HepG2 (cell line): ENCODE results near the gene DHRS4L2. TPM values are rescaled to one million over a fixed set of nuclear protein-coding genes. Genes with fewer than 3 reads are reported as not detected.
A peak's percentile ranks its signal among the peaks of the same experiment; 100 is the strongest.

ENCODE experiments used
- AGO1 ChIP-seq: fragments of 200-400 bp; formaldehyde crosslinking; IDR thresholded peaks from 2 replicates; pipeline ENCODE4 v1.6.1; 2017; ENCODE audit warnings: mild to moderate bottlenecking, low read depth, low read length, moderate library complexity; ENCODE audit not compliant: poor library complexity, severe bottlenecking
- ATF7 ChIP-seq, 2 experiments: fragments of 450-650 bp in 1 of 2; sonication (generic) in 1 of 2; formaldehyde crosslinking in 1 of 2; IDR thresholded peaks; 2 replicates each; pipeline versions ENCODE4 v1.4.0 to v1.6.1; 2016 to 2020; ENCODE audit warnings: antibody characterized with exemption in 1 of 2, mild to moderate bottlenecking in 1 of 2, missing genetic modification reagents in 1 of 2
- ELF3 ChIP-seq: IDR thresholded peaks from 2 replicates; pipeline ENCODE4 v1.6.1; 2016; ENCODE audit warnings: missing genetic modification reagents, missing compliant biosample characterization
- FOXK2 ChIP-seq: fragments of 450-650 bp; IDR thresholded peaks from 2 replicates; pipeline ENCODE4 v1.6.1; 2016
- HNRNPUL1 ChIP-seq: fragments of 200-400 bp; formaldehyde crosslinking; IDR thresholded peaks from 2 replicates; pipeline ENCODE4 v1.6.1; 2017; ENCODE audit warnings: low read depth, mild to moderate bottlenecking, low read length, moderate library complexity
- KAT7 ChIP-seq: IDR thresholded peaks from 2 replicates; pipeline ENCODE4 v1.6.1; 2018; ENCODE audit warnings: borderline replicate concordance, missing compliant biosample characterization
- PRPF4 ChIP-seq: fragments of 200-400 bp; formaldehyde crosslinking; IDR thresholded peaks from 2 replicates; pipeline ENCODE4 v1.6.1; 2016; ENCODE audit warnings: low read length, low read depth; ENCODE audit not compliant: poor library complexity, severe bottlenecking
- RCOR2 ChIP-seq: IDR thresholded peaks from 2 replicates; pipeline ENCODE4 v1.6.1; 2016; ENCODE audit warnings: missing biosample characterization, missing genetic modification reagents
- SIX1 ChIP-seq: sonication (generic); formaldehyde crosslinking; IDR thresholded peaks from 2 replicates; pipeline ENCODE4 v1.4.0; 2020; ENCODE audit warnings: missing genetic modification reagents, borderline replicate concordance
- SMYD3 ChIP-seq: sonication (generic); formaldehyde crosslinking; IDR thresholded peaks from 2 replicates; pipeline ENCODE4 v1.8.1; 2023; ENCODE audit warnings: mild to moderate bottlenecking, missing genetic modification reagents
- SP1 ChIP-seq, 2 experiments: fragments of 450-650 bp in 1 of 2; sonication (generic) in 1 of 2; formaldehyde crosslinking in 1 of 2; IDR thresholded peaks; 2 replicates each; pipeline versions ENCODE4 v1.4.0 to v1.6.1; 2016 to 2020; ENCODE audit warnings: missing genetic modification reagents in 1 of 2
- SRF ChIP-seq: IDR thresholded peaks from 2 replicates; pipeline ENCODE4 v1.6.1; 2011; ENCODE audit warnings: mild to moderate bottlenecking, low read depth, low read length, moderate library complexity
- TCF7 ChIP-seq: sonication (generic); IDR thresholded peaks from 2 replicates; pipeline ENCODE4 v1.6.1; 2016; ENCODE audit warnings: antibody characterized with exemption, low read depth
- TOPORS ChIP-seq: sonication (generic); formaldehyde crosslinking; IDR thresholded peaks from 2 replicates; pipeline ENCODE4 v1.8.0; 2023; ENCODE audit warnings: mild to moderate bottlenecking, missing genetic modification reagents
- ZNF136 ChIP-seq: sonication (generic); formaldehyde crosslinking; IDR thresholded peaks from 2 replicates; pipeline ENCODE4 v1.8.1; 2022; ENCODE audit warnings: low read depth, mild to moderate bottlenecking, moderate library complexity, missing genetic modification reagents
- ZNF292 ChIP-seq: sonication (generic); formaldehyde crosslinking; IDR thresholded peaks from 2 replicates; pipeline ENCODE4 v1.8.1; 2022; ENCODE audit warnings: mild to moderate bottlenecking, low read depth, missing genetic modification reagents, borderline replicate concordance
- ZNF354B ChIP-seq: sonication (generic); formaldehyde crosslinking; IDR thresholded peaks from 2 replicates; pipeline ENCODE4 v1.8.0; 2022; ENCODE audit warnings: mild to moderate bottlenecking, missing genetic modification reagents
- ZNF572 ChIP-seq: sonication (generic); formaldehyde crosslinking; IDR thresholded peaks from 2 replicates; pipeline ENCODE4 v1.5.1; 2020; ENCODE audit warnings: mild to moderate bottlenecking, missing genetic modification reagents
- ZNF644 ChIP-seq: IDR thresholded peaks from 2 replicates; pipeline ENCODE4 v1.6.1; 2016; ENCODE audit warnings: low read depth
- ZNF737 ChIP-seq: sonication (generic); formaldehyde crosslinking; IDR thresholded peaks from 2 replicates; pipeline ENCODE4 v1.5.0; 2020; ENCODE audit warnings: missing genetic modification reagents, mild to moderate bottlenecking, borderline replicate concordance
- ZNF879 ChIP-seq: sonication (generic); formaldehyde crosslinking; IDR thresholded peaks from 2 replicates; pipeline ENCODE4 v1.8.1; 2023; ENCODE audit warnings: missing genetic modification reagents
- polyA plus RNA-seq, 8 experiments: library from polyadenylated mRNA; depleted of rRNA in 3 of 8; stranded (reverse) in 7 of 8; unstranded in 1 of 8; fragments of >200 nt; fragmentation: Illumina TruSeq in 4 of 8; extraction: Trizol in 4 of 8; gene quantifications; 2 replicates each; pipeline versions ENCODE4 v1.2.1 to v1.2.3, GENCODE V29; 2011 to 2016; ENCODE audit warnings: low read depth in 4 of 8, missing spikeins in 1 of 8, mixed read lengths in 1 of 8; ENCODE audit not compliant: insufficient read depth in 1 of 8
- total RNA-seq, 5 experiments: library from RNA; depleted of rRNA; stranded (reverse); fragments of >200 nt; fragmentation: Illumina TruSeq; extraction: Trizol; gene quantifications; 2 replicates each; pipeline ENCODE4 v1.2.3, GENCODE V29; 2016; ENCODE audit warnings: low read depth in 1 of 5
- TF ChIP-seq, protein P1 (sequence below): sonication (generic); formaldehyde crosslinking; IDR thresholded peaks from 2 replicates; pipeline ENCODE4 v1.5.1; 2020; ENCODE audit warnings: mild to moderate bottlenecking, missing genetic modification reagents
- TF ChIP-seq, protein P2 (sequence below): sonication (generic); formaldehyde crosslinking; IDR thresholded peaks from 2 replicates; pipeline ENCODE4 v1.4.0; 2020; ENCODE audit warnings: missing genetic modification reagents
- TF ChIP-seq, protein P3 (sequence below): IDR thresholded peaks from 2 replicates; pipeline ENCODE4 v1.6.1; 2016; ENCODE audit warnings: missing biosample characterization, missing genetic modification reagents, low read depth

The DHRS4L2 gene
- total and polyA plus RNA-seq, 2 of the 13 experiments (the other 11 are each of a cell fraction or from before 2014, with no cell fraction given): 24.7 to 38.2 TPM

DNA sequence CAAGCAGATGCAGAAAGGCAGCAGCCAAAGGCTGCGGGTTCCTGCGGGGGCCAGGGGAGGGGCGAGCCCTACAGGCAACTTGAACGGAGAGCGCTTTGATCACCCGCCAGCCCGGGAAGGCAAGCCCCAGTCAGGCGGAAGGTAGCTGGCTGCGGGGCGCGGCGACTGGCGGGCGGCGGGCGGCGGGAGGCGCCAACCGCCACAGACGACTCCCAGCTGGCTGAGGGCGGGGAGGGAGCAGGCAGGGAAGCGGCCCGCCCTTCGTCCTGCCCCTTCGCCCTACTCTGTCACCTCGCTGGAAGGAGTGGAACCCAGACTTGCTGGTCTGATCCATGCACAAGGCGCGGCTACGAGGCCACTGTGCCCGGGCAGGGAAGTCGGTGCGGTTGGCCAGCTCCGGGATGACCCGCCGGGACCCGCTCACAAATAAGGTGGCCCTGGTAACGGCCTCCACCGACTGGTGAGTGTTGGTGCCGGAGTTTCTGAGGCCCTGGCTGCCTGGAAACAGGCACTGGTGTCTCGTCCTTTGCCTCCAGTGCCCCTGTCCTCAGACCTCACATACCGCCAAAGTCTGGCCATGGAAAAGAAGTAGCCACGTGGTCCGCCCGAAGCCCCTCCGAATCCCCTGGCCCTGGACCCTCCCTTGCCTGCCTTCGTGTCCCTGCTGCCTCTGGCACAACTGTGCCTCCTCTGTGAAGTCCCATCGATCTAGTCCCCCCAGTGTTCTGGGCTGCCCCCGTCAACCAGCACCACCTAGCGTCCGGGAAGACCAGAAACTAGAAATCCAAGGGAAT is 47.6 kb downstream of the DHRS4L2 start (continued):
- TF ChIP-seq, protein P1, sequence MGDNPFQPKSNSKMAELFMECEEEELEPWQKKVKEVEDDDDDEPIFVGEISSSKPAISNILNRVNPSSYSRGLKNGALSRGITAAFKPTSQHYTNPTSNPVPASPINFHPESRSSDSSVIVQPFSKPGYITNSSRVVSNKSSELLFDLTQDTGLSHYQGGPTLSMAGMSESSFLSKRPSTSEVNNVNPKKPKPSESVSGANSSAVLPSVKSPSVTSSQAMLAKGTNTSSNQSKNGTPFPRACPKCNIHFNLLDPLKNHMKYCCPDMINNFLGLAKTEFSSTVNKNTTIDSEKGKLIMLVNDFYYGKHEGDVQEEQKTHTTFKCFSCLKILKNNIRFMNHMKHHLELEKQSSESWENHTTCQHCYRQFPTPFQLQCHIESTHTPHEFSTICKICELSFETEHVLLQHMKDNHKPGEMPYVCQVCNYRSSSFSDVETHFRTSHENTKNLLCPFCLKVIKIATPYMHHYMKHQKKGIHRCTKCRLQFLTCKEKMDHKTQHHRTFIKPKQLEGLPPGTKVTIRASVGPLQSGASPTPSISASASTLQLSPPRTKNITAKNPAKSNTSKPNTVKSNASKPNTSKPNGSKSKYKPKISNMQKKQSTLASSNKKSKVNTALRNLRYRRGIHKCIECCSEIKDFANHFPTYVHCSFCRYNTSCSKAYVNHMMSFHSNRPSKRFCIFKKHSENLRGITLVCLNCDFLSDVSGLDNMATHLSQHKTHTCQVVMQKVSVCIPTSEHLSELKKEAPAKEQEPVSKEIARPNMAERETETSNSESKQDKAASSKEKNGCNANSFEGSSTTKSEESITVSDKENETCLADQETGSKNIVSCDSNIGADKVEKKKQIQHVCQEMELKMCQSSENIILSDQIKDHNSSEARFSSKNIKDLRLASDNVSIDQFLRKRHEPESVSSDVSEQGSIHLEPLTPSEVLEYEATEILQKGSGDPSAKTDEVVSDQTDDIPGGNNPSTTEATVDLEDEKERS (CRISPR knock-in tag): no peak; the same call in 1 of the 2 replicates
- no peak for TF ChIP-seq SIX1 (CRISPR knock-in tag)
- no peak for TF ChIP-seq HNRNPUL1
- peak; percentile 72; the same call in 1 of the 2 replicates for TF ChIP-seq ZNF644
- TF ChIP-seq ZNF354B (CRISPR knock-in tag): 0 out of 2 replicates have a peak, but pooled peaks have one; percentile 38
- TF ChIP-seq AGO1: peak; percentile 49
- no peak; the same call in 1 of the 2 replicates for TF ChIP-seq ZNF879 (CRISPR knock-in tag)
- TF ChIP-seq TOPORS (CRISPR knock-in tag): peak; percentile 81; the same call in 1 of the 2 replicates
- TF ChIP-seq ELF3 (CRISPR knock-in tag): peak; percentile 70
- TF ChIP-seq, protein P2, sequence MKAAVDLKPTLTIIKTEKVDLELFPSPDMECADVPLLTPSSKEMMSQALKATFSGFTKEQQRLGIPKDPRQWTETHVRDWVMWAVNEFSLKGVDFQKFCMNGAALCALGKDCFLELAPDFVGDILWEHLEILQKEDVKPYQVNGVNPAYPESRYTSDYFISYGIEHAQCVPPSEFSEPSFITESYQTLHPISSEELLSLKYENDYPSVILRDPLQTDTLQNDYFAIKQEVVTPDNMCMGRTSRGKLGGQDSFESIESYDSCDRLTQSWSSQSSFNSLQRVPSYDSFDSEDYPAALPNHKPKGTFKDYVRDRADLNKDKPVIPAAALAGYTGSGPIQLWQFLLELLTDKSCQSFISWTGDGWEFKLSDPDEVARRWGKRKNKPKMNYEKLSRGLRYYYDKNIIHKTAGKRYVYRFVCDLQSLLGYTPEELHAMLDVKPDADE (CRISPR knock-in tag): no peak
- TF ChIP-seq SMYD3 (CRISPR knock-in tag): peak; percentile 86; the same call in 1 of the 2 replicates
- no peak for TF ChIP-seq RCOR2 (CRISPR knock-in tag)
- TF ChIP-seq, protein P3, sequence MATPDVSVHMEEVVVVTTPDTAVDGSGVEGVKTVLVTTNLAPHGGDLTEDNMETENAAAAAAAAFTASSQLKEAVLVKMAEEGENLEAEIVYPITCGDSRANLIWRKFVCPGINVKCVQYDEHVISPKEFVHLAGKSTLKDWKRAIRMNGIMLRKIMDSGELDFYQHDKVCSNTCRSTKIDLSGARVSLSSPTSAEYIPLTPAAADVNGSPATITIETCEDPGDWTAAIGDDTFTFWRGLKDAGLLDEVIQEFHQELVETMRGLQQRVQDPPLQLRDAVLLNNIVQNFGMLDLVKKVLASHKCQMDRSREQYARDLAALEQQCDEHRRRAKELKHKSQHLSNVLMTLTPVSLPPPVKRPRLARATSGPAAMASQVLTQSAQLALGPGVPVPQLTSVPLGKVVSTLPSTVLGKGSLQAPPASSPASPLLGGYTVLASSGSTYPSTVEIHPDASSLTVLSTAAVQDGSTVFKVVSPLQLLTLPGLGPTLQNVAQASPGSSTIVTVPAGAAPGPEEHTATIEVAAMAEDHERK (CRISPR knock-in tag): no peak
- no peak for TF ChIP-seq ZNF136 (CRISPR knock-in tag)
- no peak for TF ChIP-seq FOXK2
- TF ChIP-seq ATF7 (IDR thresholded peaks at IDR 0.05): no peak
- TF ChIP-seq ATF7 (CRISPR knock-in tag; IDR thresholded peaks at IDR 0.05): peak; percentile 79; the same call in 1 of the 2 replicates
- TF ChIP-seq SRF: no peak; the same call in 1 of the 2 replicates
- no peak for TF ChIP-seq SP1 (IDR thresholded peaks at IDR 0.05)
- TF ChIP-seq SP1 (CRISPR knock-in tag; IDR thresholded peaks at IDR 0.05): peak; percentile 57; the same call in 1 of the 2 replicates
- TF ChIP-seq PRPF4: no peak
- peak; percentile 84 for TF ChIP-seq ZNF292 (CRISPR knock-in tag)
- peak; percentile 66; the same call in 1 of the 2 replicates for TF ChIP-seq TCF7
- TF ChIP-seq ZNF737: peak; percentile 63
- 0 out of 2 replicates have a peak, but pooled peaks have one; percentile 82 for TF ChIP-seq ZNF572
- TF ChIP-seq KAT7: peak; percentile 56; the same call in 1 of the 2 replicates
